HG03342 (cell line): ENCODE measurements around the gene HBA1.
"Not testable (repeated sequence)": the region's sequence is repeated elsewhere in the genome, so short reads cannot be mapped to it uniquely, and the experiment has no call there.

Experiments
- ATAC-seq: cut with Tn5 transposase; IDR thresholded peaks from one replicate; pipeline ENCODE4 v1.9.1; 2021; ENCODE audit warnings: mild to moderate bottlenecking, moderate library complexity; ENCODE audit not compliant: unreplicated experiment

Gene HBA1

DNA sequence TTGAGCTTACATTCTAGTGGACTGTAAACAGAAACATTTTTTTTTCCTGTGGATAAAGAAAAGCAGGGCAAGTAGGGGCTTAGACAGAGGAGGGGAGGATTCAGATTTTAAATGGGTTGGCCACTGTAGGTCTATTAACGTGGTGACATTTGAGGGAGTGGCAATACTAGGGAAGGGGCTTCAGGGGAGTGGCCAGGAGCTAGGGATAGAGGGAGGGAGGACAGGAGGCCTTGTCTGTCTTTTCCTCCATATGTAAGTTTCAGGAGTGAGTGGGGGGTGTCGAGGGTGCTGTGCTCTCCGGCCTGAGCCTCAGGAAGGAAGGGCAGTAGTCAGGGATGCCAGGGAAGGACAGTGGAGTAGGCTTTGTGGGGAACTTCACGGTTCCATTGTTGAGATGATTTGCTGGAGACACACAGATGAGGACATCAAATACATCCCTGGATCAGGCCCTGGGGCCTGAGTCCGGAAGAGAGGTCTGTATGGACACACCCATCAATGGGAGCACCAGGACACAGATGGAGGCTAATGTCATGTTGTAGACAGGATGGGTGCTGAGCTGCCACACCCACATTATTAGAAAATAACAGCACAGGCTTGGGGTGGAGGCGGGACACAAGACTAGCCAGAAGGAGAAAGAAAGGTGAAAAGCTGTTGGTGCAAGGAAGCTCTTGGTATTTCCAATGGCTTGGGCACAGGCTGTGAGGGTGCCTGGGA is 17.2 kb upstream of the HBA1 start:
- ATAC-seq = no peak

GRCh38 chr16:160242-160641 is 16.2 kb upstream of the HBA1 start:
- ATAC-seq = not testable (repeated sequence)

DNA sequence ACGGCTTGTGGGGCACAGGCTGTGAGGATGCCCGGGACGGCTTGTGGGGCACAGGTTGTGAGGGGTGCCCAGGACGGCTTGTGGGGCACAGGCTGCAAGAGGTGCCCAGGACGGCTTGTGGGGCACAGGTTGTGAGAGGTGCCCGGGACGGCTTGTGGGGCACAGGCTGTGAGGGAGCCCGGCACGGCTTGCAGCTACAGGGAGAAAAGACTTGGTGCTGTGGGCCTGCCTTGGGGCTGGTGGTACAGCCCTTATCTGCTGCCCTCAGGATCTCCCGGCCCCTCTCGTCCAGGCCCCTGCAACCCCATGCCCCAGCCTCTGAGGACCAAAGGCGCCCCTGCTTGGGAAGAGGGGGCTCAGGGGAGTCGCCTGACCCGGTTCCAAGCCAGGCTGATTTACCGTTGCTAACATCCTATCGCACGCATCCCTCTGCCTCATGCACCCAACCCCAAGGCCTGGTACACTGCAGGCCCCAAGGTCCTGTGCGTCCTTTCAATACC is 15.7 kb upstream of the HBA1 start:
- ATAC-seq = no peak

- no peak for ATAC-seq
These were observed 14.0 kb upstream of the HBA1 start for GRCh38 chr16:162271-162991.

DNA sequence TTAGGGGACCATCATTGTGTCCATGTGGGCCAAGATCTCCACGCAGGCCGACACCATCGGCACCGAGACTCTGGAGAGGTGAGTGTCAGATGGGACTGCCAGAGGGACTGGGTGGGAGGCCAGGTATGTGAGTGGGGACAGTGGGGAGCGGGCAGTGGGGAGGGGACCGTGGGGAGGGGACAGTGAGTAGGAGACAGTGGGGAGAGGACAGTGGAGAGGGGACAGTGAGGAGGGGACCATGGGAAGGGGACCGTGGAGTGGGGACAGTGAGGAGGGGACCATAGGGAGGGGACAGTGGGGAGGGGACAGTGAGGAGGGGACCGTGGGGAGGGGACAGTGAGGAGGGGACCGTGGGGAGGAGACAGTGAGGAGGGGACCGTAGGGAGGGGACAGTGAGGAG is 13.3 kb upstream of the HBA1 start:
- ATAC-seq = not testable (repeated sequence)

DNA sequence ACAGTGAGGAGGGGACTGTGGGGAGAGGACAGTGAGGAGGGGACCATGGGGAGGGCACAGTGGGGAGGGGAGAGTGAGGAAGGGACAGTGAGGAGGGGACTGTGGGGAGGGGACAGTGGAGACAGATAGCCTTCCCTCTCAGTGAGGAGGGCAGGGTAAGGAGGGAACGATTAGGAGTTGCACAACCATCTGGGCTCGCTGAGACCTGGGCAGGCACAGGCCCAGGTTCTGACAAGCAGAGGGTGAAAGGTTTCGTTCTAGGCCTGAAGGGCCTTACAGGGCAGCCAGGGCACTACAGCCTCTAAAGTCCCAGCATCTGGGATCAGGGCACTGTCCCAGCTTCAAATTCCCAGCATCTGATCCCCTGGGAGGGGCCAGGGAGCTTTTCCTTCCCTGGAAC is 12.8 kb upstream of the HBA1 start:
- ATAC-seq = not testable (repeated sequence)

GRCh38 chr16:164134-164823 is 12.2 kb upstream of the HBA1 start:
- ATAC-seq = not testable (repeated sequence)

GRCh38 chr16:164827-165538 is 11.5 kb upstream of the HBA1 start:
- no peak for ATAC-seq

- no peak for ATAC-seq
These were observed 10.7 kb upstream of the HBA1 start, which contains the start of gene HBM for GRCh38 chr16:165539-166374. HBM (plus strand) TSS chr16:165978; CDS start chr16:165998, 20 bp downstream.

GRCh38 chr16:166375-167121 is 9.9 kb upstream of the HBA1 start:
- no peak for ATAC-seq

DNA sequence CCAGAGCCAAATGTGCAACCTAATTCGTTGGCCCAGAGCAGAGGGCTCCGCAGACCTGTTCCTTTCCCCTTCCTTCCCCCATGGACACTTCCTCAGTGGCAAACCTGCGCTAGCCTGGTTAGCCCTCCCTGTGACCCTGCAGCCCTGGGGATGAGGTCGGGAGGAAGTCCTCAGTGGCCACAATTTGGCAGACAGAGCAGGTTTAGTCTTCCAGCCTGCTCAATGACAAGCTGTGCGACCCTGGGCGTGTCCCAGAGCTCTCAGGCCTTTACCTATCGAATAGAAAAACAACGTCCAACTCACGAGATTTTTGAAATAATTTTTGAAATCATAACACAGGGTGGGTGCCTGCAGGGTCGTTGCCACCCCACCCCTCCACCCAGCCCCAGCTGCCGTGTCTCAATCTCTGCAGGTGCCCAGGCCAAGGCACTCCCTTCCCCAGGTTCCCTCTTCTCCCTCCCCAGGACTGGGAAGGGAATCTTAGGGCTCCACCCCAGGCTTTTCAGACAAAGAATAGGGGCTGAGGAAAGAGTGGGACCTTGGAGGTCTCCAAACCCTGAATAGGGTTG is 9.3 kb upstream of the HBA1 start:
- no peak for ATAC-seq

DNA sequence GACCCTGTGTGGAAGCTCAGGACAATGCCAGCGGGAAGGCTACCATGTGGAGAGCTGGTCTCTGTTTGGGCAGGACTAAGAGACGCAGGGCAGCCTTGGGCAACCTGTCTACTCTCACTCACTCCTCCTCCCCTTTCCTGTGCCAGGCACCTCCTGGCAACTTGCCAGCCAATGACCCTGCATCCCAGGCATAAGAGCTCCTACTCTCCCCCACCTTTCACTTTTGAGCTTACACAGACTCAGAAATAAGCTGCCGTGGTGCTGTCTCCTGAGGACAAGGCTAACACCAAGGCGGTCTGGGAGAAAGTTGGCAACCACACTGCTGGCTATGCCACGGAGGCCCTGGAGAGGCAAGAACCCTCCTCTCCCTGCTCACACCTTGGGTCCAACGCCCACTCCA is 8.1 kb upstream of the HBA1 start:
- no peak for ATAC-seq

GRCh38 chr16:169014-169413 is 7.5 kb upstream of the HBA1 start:
- ATAC-seq = no peak

DNA sequence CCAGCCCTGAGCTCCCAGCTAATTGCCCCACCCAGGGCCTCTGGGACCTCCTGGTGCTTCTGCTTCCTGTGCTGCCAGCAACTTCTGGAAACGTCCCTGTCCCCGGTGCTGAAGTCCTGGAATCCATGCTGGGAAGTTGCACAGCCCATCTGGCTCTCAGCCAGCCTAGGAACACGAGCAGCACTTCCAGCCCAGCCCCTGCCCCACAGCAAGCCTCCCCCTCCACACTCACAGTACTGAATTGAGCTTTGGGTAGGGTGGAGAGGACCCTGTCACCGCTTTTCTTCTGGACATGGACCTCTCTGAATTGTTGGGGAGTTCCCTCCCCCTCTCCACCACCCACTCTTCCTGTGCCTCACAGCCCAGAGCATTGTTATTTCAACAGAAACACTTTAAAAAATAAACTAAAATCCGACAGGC is 6.4 kb upstream of the HBA1 start:
- not testable (repeated sequence) for ATAC-seq

DNA sequence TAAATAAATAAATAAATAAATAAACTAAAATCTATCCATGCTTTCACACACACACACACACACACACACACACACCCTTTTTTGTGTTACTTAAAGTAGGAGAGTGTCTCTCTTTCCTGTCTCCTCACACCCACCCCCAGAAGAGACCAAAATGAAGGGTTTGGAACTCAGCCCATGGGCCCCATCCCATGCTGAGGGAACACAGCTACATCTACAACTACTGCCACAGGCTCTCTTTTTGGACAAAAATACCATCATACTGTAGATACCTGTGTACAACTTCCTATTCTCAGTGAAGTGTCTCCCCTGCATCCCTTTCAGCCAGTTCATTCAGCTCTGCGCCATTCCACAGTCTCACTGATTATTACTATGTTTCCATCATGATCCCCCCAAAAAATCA is 5.7 kb upstream of the HBA1 start:
- ATAC-seq = no peak

DNA sequence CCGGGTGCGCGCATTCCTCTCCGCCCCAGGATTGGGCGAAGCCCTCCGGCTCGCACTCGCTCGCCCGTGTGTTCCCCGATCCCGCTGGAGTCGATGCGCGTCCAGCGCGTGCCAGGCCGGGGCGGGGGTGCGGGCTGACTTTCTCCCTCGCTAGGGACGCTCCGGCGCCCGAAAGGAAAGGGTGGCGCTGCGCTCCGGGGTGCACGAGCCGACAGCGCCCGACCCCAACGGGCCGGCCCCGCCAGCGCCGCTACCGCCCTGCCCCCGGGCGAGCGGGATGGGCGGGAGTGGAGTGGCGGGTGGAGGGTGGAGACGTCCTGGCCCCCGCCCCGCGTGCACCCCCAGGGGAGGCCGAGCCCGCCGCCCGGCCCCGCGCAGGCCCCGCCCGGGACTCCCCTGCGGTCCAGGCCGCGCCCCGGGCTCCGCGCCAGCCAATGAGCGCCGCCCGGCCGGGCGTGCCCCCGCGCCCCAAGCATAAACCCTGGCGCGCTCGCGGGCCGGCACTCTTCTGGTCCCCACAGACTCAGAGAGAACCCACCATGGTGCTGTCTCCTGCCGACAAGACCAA is 4.0 kb upstream of the HBA1 start, which contains the start of gene HBA2:
TSS of gene HBA2 (plus strand) at position 503 of the 568 bp plus-strand sequence. CDS start at position 540, 37 bp downstream.
- not testable (repeated sequence) for ATAC-seq

GRCh38 chr16:173211-173854 is 3.1 kb upstream of the HBA1 start:
- ATAC-seq = not testable (repeated sequence)
